A375 (cell line): ENCODE results near the gene GDF9. TPM values are rescaled to one million over a fixed set of nuclear protein-coding genes. Genes with fewer than 3 reads are reported as not detected.

ENCODE experiments used
- small RNA-seq: library from RNA; depleted of rRNA; stranded (forward); fragments of <200 nt; gene quantifications from one replicate; pipeline ENCODE3, GENCODE V24; 2014
- total RNA-seq: library from RNA; depleted of rRNA; stranded (reverse); fragments of >200 nt; shearing (Covaris generic); gene quantifications from 2 replicates; pipeline ENCODE4 v1.2.3, GENCODE V29; 2014; rRNA removed

GDF9 gene, protein sequence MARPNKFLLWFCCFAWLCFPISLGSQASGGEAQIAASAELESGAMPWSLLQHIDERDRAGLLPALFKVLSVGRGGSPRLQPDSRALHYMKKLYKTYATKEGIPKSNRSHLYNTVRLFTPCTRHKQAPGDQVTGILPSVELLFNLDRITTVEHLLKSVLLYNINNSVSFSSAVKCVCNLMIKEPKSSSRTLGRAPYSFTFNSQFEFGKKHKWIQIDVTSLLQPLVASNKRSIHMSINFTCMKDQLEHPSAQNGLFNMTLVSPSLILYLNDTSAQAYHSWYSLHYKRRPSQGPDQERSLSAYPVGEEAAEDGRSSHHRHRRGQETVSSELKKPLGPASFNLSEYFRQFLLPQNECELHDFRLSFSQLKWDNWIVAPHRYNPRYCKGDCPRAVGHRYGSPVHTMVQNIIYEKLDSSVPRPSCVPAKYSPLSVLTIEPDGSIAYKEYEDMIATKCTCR
- 0.16 and 0.23 TPM in 2 replicates for total RNA-seq

DNA sequence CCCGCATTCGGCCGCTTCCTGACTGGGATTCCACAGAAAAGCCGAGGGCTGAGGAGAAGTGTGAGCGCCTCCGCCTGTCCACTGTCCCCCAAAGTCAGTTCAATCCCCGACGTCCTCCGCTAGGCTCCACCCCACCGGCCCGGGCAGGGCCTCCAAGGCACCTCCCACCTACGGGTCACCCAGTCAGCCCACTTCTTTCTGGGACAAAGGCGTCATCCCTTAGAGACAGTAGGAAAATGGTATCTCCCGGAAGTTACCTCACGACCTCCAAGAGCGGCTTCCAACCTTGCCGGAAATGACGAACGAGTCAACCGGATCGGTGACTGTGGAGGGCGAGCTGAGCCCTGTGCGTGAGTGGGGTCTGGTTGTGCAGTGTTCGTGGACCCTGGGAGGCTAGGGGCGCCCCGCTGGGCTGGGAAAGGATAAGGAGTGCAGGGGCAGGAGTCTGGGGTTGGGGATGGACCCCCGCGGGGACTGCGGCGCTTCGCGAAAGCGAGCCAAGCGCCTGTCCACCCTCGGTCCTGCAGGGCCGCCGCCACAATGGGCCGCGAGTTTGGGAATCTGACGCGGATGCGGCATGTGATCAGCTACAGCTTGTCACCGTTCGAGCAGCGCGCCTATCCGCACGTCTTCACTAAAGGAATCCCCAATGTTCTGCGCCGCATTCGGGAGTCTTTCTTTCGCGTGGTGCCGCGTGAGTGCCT lies at the start of gene GDF9, which contains the start of gene UQCRQ:
TSS of gene GDF9 (minus strand) at position 128 of the 704 bp plus-strand sequence. CDS start 1,936 bp downstream, outside the sequence.
TSS of gene UQCRQ (plus strand) at position 301 of the 704 bp plus-strand sequence. CDS start at position 541, 240 bp downstream.

DNA sequence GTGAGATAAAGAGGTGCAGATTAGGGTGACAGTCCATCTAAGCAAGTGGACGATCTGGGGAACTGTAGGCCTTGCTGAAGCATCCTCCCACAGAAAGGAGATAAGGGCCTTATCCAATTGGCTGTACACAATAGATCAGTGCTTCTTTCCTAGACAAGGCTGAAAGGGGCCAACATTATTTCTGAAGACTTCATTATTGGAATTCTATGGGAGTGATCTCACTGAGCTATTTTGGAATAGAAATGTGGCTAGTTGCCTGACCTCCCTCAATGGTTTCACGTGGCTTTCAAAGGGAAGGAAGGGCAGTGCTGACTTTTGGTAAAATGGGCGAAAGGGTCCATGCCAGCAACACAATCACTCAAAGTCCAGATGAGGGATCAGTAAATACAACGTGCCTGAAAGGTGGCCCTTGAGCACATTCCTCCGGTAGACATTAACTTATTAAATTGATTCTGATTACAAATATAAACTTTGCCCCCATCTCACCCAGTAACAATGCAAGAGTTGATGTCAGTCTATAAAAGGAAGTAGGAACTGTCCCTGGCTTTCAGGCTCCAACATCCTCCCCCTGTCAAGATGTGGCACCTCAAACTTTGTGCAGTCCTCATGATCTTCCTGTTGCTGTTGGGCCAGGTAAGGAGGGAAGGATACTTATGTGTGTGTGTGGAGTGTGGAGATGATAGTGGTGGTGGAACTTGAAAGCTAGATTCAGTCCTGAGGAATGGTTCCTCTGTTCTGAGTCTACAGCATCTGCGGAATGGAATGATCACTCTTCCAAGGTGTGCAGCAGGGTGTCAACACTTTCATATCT lies 7.1 kb upstream of the GDF9 start, which contains the start of gene LEAP2:
TSS of gene LEAP2 (plus strand) at position 550 of the 811 bp plus-strand sequence. CDS start at position 577, 27 bp downstream.

DNA sequence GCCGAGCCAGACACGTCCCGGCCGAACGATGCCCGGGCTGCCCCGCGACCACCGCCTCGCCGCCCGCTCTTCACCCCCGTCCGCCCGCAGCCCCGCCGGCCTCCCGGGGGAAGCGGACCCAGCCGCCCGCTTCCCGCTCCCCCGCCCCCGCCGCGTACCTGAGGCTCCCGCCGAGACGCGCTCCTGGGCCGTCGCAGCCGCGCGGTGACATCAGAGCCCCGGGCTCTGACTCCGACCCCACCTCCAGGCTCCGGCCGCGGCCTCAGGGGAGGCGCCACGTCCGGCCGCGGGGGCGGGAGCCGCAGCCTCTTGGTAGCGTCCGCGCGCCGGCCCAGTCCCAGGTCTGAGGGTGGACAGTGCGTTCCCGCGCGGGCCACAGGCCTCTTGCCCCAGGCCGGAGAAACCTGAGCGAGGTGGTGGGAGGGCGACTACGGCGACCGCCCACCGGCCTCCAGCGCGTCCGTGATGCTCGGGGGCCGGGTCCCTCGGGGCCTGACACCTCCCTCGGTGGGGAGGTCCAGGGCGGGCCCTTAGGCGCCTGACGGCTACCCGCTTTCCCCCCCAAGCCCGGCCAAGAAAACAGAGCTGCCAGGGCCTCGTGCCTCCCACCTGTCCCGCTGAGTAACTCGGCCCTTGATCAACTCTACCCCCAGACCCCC lies 35.7 kb downstream of the GDF9 start, which contains the start of gene SHROOM1:
TSS of gene SHROOM1 (minus strand) at position 212 of the 659 bp plus-strand sequence. CDS start 4,507 bp downstream, outside the sequence.

DNA sequence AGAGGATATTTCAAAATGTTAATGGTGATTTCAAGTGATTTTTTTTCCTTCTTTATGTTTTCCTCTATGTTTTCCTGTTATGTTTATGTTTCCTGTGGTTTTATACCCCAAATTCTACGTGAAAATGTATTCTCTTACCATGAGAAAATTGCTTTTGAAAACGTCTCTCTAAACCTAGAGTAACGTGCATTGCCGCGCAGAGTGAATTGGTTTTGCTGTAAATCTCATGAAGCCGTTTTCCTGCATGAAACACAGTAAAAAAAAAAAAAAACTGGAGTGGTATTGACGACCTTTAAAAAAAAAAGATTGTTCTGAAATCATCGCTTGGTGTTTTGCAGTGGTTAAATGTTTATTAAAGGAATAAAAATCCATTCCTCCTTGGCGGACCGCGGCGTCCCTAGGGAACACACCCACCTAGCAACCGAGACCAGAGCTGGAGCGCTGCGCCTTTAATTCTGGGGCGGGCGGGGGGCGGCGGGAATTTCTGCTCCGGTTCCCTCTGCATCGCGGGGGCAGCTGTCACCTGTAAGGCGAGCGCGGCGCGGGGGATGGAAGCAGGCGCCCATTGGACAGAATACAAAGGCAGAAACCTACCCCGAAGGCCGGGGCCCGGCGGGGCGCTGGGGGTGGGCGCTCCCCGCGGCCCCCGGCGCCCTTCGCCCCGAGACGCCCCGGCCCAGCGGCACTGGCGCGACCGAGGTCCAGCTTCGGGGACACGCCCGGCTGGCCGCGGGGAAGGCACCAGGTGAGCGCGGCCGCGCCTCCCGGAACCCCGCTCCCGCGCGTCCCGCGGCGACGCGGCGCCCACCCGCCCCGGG lies 53.3 kb downstream of the GDF9 start, which contains the start of gene SOWAHA:
TSS of gene SOWAHA (plus strand) at position 522 of the 818 bp plus-strand sequence. CDS start 320 bp downstream, outside the sequence.

Small RNA genes lying within 50 kb of the gene (small RNA-seq; reads per million reads assigned to genes)
- 0.38 reads per million for gene RNA5SP192

Other genes starting within 250 kb of the GDF9 start
- 0.42 TPM in 1 of 2 replicates, not detected in the other for gene IL13, start 208.3 kb downstream of the GDF9 start, total RNA-seq
- gene IL4, start 192.5 kb downstream of the GDF9 start, total RNA-seq, result not detected in 2 replicates
- 8.1 and 10.6 TPM in 2 replicates for gene KIF3A, start 128.9 kb downstream of the GDF9 start, total RNA-seq
- gene CCNI2, start 119.0 kb downstream of the GDF9 start, total RNA-seq, result 0.19 TPM in 1 of 2 replicates, not detected in the other
- 33.8 and 36.1 TPM in 2 replicates for gene SEPTIN8, start 89.2 kb downstream of the GDF9 start, total RNA-seq
- gene SOWAHA, start 53.2 kb downstream of the GDF9 start, total RNA-seq, result 0.15 and 0.32 TPM in 2 replicates
- 9.9 and 14.4 TPM in 2 replicates for gene SHROOM1, start 35.8 kb downstream of the GDF9 start, total RNA-seq
- gene UQCRQ, start 173 bp upstream of the GDF9 start, total RNA-seq, result 325 and 380 TPM in 2 replicates
- 0.11 TPM in 2 replicates for gene LEAP2, start 7.2 kb upstream of the GDF9 start, total RNA-seq
- gene AFF4, start 97.2 kb upstream of the GDF9 start, total RNA-seq, result 31.7 and 34.9 TPM in 2 replicates
- gene ZCCHC10, start 160.1 kb upstream of the GDF9 start, total RNA-seq, result 7.7 and 9.5 TPM in 2 replicates
- gene HSPA4, start 185.5 kb upstream of the GDF9 start, total RNA-seq, result 86.9 and 114 TPM in 2 replicates